GM18526 (cell line): Measurements from ENCODE around the gene LUC7L2.

ENCODE experiments used
- POLR2A ChIP-seq: IDR thresholded peaks from 3 replicates; pipeline ENCODE4 v1.6.1; 2011; ENCODE audit not compliant: insufficient read length; ENCODE audit errors: extremely low read depth

Gene LUC7L2

GRCh38 chr7:139359366-139360209, at the start of gene LUC7L2:
LUC7L2 (plus strand) TSS chr7:139359894; CDS start chr7:139360262, 368 bp downstream.
- TF ChIP-seq POLR2A, result peak; percentile 99

DNA sequence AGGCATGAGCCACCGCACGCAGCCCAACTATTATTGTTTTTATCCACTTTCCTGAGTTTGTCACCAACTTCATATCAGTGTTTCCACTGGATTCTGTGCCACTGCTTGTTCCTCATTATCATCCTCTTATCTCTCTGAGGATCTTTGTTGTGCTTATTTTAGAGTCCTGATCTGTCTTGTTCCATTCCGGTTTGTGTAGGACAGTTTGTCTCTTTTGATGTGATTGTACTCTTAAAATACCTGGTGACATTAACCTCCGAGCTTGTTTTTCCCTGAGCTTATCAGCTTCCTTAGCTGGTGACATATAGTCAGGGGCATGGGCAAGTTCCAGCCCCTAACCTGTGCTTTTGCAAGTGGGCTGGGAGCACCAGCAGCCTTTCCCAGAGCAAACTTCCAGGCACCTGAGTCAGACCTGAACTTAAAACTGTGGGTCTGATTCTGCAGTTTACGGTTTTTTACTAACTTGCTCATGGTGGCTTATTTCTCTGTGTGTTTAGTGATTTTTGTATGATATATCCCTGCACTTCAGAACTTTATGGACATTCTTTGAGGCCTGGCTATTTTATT, 41.7 kb upstream of the LUC7L2 start:
- TF ChIP-seq POLR2A, result no peak

- TF ChIP-seq POLR2A, result no peak
Measured at GRCh38 chr7:139321071-139321745, 38.5 kb upstream of the LUC7L2 start.

DNA sequence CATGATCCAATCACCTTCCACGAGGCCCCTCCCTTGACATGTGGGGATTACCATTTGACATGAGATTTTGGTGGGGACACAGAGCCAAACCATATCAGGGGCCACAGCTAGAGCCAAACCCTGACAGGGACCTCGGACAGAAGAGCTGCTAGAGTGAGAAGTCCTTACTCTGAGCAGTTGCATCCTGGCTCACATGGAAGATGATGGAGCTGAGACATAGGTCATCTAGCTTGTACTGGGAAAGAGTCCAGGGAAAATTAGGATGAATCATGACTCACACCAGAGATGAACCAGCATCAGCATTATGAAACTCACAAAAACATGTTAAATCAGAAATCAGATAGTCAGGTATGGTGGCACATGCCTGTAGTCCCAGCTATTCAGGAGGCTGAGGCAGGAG, 31.3 kb upstream of the LUC7L2 start:
- no peak for TF ChIP-seq POLR2A

DNA sequence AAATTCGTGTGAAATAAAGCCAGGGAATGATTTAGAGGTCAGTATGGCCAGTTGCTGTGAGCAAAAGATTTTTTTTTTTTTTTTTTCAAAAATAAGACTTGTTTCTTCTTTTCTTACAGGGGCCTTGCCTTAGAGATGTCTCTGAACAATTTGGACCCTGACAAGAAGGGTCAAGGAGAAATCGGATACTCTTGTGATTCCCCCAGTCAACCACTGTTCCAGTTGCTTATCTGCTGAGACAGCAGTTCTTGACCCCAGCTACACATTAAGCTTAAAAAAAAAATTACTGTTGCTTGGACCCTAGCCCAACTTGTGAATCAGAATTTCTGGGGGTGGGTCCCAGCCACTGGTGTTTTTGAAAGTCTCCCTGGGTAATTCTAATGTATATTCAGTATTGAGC, 30.6 kb upstream of the LUC7L2 start:
- TF ChIP-seq POLR2A, result no peak

GRCh38 chr7:139330333-139331030, 29.2 kb upstream of the LUC7L2 start:
- no peak for TF ChIP-seq POLR2A

DNA sequence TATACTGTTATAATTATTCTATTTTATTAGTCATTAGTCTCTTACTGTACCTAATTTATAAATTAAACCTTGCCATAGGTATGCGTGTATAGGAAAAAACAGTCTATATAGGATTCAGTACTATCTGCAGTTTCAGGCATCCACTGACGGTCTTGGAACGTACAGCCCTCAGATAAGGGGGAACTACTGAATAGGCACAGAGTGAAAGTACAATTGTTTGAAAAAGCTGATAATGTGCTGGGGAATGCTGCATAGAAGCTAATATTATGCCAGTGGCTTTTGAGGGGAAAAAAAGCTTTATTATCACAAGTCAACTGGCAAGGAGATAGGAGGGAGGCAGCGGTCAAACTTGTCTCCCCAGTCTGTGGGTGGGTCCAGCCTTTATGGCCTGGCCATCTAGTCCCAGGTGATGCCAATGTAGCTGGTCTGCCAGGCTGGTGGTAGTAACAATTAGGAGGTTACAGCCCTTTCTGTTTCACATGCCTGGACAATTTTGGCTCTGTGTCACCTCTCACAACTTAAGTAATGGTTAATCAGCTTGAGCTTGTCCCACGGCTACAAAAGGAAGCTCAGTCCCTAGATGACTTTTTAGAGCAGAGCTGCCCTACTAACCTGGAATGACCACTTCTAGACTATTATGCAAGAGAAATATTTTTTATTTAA, 26.9 kb upstream of the LUC7L2 start:
- no peak for TF ChIP-seq POLR2A

DNA sequence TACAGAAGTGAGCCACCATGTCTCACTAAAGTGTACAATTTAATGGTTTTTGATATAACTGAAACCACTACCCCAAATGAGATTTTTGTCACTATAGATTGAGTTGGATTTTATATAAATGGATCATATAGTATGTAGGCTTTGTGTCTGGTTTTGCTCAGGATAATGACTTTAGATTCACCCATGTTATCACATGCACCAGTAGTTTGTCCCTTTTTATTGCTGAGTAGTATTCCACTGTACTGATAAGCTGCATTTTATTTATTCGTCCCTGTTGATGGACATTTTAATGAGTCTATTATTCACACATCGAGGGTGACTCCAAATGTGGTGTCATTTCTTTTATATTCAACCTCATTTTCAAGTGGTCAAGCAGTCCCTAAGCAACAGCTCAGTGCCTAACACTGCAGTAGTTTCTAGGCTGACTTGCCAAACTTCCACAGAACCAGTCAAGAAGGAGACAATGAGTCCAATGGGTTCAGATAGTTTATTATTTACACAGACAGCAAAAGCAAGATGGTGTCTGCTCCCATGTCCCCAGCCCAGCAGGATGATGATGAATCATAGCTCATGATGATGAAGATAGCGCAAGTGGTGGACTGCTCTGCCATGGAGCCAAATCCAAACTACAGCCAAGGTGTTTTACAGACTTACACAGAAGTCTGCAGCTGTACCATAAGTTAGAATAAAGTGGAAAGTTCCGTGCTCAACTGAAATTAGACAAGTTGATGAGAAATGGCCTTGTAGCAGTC, 25.1 kb upstream of the LUC7L2 start:
- TF ChIP-seq POLR2A, result no peak

GRCh38 chr7:139339025-139339424, 20.7 kb upstream of the LUC7L2 start:
- no peak for TF ChIP-seq POLR2A

- no peak for TF ChIP-seq POLR2A
Measured at GRCh38 chr7:139339698-139340036, 20.0 kb upstream of the LUC7L2 start.

DNA sequence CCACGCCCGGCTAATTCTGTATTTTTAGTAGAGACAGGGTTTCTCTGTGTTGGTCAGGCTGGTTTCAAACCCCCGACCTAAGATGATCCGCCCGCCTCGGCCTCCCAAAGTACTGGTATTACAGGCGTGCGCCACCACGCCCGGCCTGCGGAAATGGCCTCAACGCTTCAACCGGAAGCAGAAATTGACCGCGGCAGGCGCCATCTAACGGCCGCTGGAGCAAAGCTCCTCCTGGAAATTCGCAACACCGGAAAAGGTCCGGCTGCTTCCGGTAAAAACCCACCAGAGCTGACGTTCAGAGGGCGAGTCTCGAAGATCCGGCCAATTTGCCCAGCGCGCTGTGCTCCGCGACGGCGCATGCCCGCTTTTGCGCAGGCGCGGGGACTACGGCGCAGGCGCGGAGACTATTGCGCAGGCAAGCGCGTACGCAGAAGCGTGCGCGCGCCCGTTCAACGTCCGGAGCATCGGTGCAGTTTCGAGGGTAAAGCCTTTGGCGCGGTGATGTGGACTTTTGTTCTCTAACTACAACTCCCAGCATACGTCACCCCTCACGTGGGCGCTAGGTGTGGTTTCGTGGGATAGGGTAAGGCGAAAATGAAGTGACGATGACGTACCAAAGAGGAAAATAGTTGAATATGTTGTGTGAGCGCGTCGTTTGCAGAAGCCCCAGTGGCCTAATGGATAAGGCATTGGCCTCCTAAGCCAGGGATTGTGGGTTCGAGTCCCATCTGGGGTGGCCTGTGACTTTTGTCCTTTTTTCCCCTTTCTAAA, 19.5 kb upstream of the LUC7L2 start:
- peak; percentile 23 for TF ChIP-seq POLR2A

- TF ChIP-seq POLR2A, result no peak
Measured at GRCh38 chr7:139340808-139341057, 19.0 kb upstream of the LUC7L2 start.

DNA sequence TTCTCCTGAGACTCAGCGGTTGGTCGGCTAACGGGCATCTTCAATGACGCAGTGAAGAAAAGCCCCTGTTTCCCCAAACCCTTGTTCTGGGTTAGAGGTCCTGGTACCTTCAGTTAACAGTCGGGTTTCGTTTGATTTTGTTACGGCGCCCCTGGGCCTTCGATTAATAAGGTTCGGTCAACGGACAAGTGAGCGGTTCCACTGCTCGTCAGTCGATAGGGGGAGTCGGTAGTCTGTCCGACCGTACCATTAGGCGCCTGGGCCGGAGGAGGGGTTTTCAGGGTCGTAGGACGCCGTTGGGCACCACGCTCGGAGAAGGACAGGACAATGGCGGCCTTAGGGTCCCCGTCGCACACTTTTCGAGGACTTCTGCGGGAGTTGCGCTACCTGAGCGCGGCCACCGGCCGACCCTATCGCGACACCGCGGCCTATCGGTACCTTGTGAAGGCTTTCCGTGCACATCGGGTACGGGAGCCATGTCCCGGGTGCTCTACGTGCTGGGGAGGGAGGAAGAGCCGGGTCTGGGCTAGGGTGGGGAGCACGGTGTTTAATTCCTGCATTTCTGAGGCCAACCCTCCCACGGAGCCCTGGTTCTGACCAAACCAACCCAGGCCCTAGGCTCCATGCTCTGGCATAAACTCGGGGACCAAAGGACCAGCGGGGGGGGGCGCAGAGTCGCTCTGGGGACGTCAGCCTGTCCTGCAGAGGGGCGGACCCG, 18.5 kb upstream of the LUC7L2 start, which contains the start of gene FMC1:
FMC1 (plus strand) TSS at position 280 of the 718 bp plus-strand sequence; CDS start at position 328, 48 bp downstream.
- TF ChIP-seq POLR2A, result peak; percentile 45
